ENCODE results near the gene CWC25. TPM values are rescaled to one million over a fixed set of nuclear protein-coding genes. Genes with fewer than 3 reads are reported as not detected.

Gene CWC25
- total RNA-seq, 4 donors from 2014 or later: 9.1 to 26.2 (median 18.1) TPM

- H3K27ac ChIP-seq: peak overlapping the region; percentile 96 to 98
- TF ChIP-seq CTCF (IDR thresholded peaks at IDR 0.05) (no peak), POLR2A (IDR thresholded peaks at IDR 0.05) (no peak)
- H3K36me3 ChIP-seq: no peaks in the 10 kb centered on the region
- no peaks in the 10 kb centered on the region for H3K9me3 ChIP-seq
- intact Hi-C loops (cut with DNase I; ENCODE audit: low total_unique reads): no loop called here
- DNase-seq: peak; percentile 75 to 79
- H3K4me3 ChIP-seq: peak overlapping the region; percentile 84 to 95
- H3K4me1 ChIP-seq: peaks cover 18 to 26% of the 10 kb centered on the region in 2 donors
- no peaks in the 10 kb centered on the region for H3K27me3 ChIP-seq
These were observed 46.3 kb upstream of the CWC25 start for GRCh38 chr17:38871247-38872015.

DNA sequence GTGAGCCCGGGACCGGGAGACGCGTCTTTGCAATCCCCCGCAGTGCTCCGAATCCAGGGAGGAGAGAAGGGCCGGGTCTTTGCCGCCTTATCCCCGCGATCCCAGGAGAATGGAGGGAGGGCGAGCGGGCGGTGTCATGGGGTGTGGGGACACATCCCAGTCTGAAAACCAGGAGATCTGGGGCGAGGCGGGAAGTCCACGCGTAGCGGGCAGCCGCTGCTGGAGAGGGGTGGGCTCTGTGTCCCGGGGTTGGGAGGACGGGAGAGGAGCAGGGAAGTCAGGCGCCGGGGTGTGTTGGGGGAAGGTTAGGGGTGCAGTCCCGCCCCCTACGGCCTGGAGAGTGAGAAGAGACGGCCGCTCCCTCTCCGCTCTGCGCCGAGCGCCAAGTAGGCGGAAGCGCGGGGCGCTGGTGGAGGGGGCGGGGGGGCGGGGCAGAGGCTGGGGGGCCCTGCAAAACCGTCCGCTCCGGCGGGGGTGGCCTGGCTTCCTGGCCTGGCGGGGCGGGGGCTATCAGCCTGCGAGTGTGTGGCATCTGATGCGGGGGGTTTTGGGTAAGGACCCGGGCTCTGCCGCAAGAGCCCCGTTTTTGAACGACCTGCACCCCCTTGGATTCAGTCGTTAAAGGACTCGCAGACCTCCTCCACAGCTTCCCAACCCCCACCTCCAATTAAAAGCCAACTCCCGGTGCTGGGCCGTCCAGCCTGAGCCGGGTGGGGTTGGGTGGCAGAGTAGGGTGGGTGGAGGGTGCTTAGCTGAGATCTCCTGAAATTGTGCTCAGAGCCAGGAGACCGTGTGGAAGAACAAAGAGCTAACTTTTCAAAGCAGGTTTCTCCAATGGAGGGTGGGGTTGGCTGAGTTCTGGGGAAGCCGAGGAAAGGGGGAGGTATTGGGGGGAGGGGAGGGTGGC lies 45.4 kb upstream of the CWC25 start:
- intact Hi-C loops (cut with DNase I; ENCODE audit: low total_unique reads): no loop called here
- Histone ChIP-seq H3K36me3 (no peaks in the 10 kb centered on the region), H3K27ac (peak overlapping the region; percentile 96 to 98), H3K4me1 (peaks cover 18 to 23% of the 10 kb centered on the region in 2 donors), H3K27me3 (no peaks in the 10 kb centered on the region), H3K9me3 (no peaks in the 10 kb centered on the region), H3K4me3 (peak overlapping the region; percentile 84 to 95)
- no peak for TF ChIP-seq POLR2A (IDR thresholded peaks at IDR 0.05)
- peak in 1 of 4 experiments; percentile 5 for TF ChIP-seq CTCF (IDR thresholded peaks at IDR 0.05)
- DNase-seq: peak; percentile 77 to 79

DNA sequence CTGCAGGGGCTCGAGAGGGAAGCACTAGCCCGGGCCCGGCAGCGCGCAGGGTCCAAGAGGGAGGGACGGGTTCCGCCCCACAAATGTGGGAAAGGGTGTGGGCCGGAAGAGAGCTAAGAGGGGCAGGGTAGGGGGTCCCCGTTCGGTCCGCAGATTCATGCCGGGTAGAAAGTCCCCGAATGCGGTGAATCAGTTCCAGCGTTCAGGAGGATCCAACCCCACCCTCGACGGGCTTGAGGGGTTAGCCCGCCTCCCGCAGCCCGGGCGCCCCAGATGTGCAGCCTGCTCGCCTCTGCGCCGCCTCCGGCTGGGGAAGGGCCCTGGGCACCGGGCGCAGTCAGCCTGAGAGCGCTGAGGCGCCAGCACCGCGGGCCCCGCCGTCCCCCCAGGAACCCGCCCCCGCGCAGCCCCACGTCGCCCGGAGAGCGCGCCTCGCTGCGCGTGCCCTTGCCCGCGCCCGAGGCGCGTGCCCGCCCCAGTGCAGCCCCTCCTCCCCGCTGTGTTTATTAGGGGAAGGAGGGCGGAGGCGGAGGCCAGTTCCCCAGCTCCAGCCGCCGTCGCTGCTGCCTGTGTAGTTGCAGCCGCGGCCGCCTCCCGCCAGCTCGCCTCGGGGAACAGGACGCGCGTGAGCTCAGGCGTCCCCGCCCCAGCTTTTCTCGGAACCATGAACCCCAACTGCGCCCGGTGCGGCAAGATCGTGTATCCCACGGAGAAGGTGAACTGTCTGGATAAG lies 44.6 kb upstream of the CWC25 start, which contains the start of gene LASP1:
TSS of gene LASP1 (plus strand) at position 533 of the 733 bp plus-strand sequence. CDS start at position 665, 132 bp downstream.
- no peaks in the 10 kb centered on the region for H3K9me3 ChIP-seq
- H3K4me3 ChIP-seq: peak within 1 kb of the TSS; percentile 84 to 95
- DNase-seq: peak; percentile 87 to 90
- peak within 1 kb of the TSS; percentile 96 to 98 for H3K27ac ChIP-seq
- intact Hi-C loops (cut with DNase I; ENCODE audit: low total_unique reads): no loop called here
- TF ChIP-seq POLR2A (IDR thresholded peaks at IDR 0.05) (peak; percentile 88 to 98), CTCF (IDR thresholded peaks at IDR 0.05) (peak in 1 of 4 experiments; percentile 10)
- H3K4me1 ChIP-seq: peaks cover 18 to 22% of the 10 kb centered on the region in 2 donors
- H3K27me3 ChIP-seq: no peaks in the 10 kb centered on the region
- no peaks in the 10 kb centered on the region for H3K36me3 ChIP-seq

DNA sequence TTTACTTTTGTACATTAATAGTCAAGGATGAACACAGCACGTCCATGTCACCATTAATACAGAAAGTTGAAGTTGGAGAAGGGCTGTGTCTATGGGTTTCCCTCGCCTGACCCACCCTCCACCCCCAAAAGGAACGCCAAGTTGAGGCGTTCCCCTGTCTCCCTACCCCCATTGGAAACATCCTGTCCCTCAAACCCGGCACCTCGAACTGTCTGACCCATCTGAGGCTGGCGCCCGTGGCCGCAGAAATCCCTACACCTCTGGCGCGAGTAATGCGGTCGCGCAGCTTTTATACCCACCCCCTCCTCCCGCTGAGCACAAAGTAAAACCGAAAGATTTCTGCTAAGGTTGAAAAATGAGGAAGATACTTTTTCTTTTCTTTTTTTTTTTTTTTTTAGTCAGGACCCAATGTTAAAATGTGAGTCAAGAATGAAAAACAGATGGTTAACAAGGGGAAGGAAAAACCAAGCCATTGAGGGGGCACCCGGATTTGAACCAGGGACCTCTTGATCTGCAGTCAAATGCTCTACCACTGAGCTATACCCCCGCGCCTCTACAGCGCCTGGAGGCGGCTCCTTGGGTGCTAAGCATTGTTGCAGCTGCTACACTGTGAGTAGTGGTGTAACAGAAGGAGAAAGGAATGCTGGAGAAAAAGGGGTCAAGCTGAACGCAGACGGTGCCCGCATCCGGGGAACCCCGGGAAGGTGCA lies 43.9 kb upstream of the CWC25 start:
- DNase-seq: peak; percentile 94 to 95
- intact Hi-C loops (cut with DNase I; ENCODE audit: low total_unique reads): no loop called here
- Histone ChIP-seq H3K36me3 (no peaks in the 10 kb centered on the region), H3K27me3 (no peaks in the 10 kb centered on the region), H3K9me3 (no peaks in the 10 kb centered on the region), H3K4me3 (peak overlapping the region; percentile 84 to 95), H3K4me1 (peaks cover 11 to 22% of the 10 kb centered on the region in 2 donors), H3K27ac (peak overlapping the region; percentile 96 to 98)
- TF ChIP-seq CTCF (IDR thresholded peaks at IDR 0.05) (peak; percentile 23 to 36 (median 25)), POLR2A (IDR thresholded peaks at IDR 0.05) (peak in 1 of 2 donors; percentile 31)
